Measurements from ENCODE around the gene KCTD13.

The KCTD13 gene

GRCh38 chr16:29925781-29926710, at the start of gene KCTD13:
Gene KCTD13, minus strand, starts transcription at chr16:29926226. Its CDS starts 193 bp downstream, at chr16:29926033.
- H3K36me3 ChIP-seq (ENCODE audit: insufficient read depth, low read depth, low read length) = peaks cover 16% of the 10 kb centered on the region
- peak within 1 kb of the TSS; percentile 97 for H3K9ac ChIP-seq (ENCODE audit: low read depth, low read length)
- peak within 1 kb of the TSS; percentile 87 for H3K27ac ChIP-seq (ENCODE audit: low read length)
- H3K4me3 ChIP-seq (ENCODE audit: low read length) = peak within 1 kb of the TSS; percentile 77
- no peaks in the 10 kb centered on the region for H3K27me3 ChIP-seq (ENCODE audit: insufficient read depth, low read length)
- H3K9me3 ChIP-seq (ENCODE audit: insufficient read depth, low read depth, low read length) = no peaks in the 10 kb centered on the region
- H3K4me1 ChIP-seq (ENCODE audit: insufficient read depth, low read length) = peaks cover 9% of the 10 kb centered on the region

- Histone ChIP-seq H3K27ac (ENCODE audit: low read length) (no peak overlapping the region), H3K4me3 (ENCODE audit: low read length) (peak overlapping the region; percentile 86), H3K9me3 (ENCODE audit: insufficient read depth, low read depth, low read length) (peaks cover 10% of the 10 kb centered on the region), H3K4me1 (ENCODE audit: insufficient read depth, low read length) (peaks cover 22% of the 10 kb centered on the region), H3K9ac (ENCODE audit: low read depth, low read length) (peak overlapping the region; percentile 92; the same call in 1 of the 2 replicates), H3K36me3 (ENCODE audit: insufficient read depth, low read depth, low read length) (peaks cover 38% of the 10 kb centered on the region), H3K27me3 (ENCODE audit: insufficient read depth, low read length) (peaks cover 14% of the 10 kb centered on the region)
Observed at GRCh38 chr16:29975134-29975538, 49.1 kb upstream of the KCTD13 start.

- peaks cover 22% of the 10 kb centered on the region for H3K4me1 ChIP-seq (ENCODE audit: insufficient read depth, low read length)
- H3K9me3 ChIP-seq (ENCODE audit: insufficient read depth, low read depth, low read length) = peaks cover 10% of the 10 kb centered on the region
- peaks cover 32% of the 10 kb centered on the region for H3K36me3 ChIP-seq (ENCODE audit: insufficient read depth, low read depth, low read length)
- H3K4me3 ChIP-seq (ENCODE audit: low read length) = peak overlapping the region; percentile 86
- peak overlapping the region; percentile 92 for H3K9ac ChIP-seq (ENCODE audit: low read depth, low read length)
- no peak overlapping the region for H3K27ac ChIP-seq (ENCODE audit: low read length)
- peaks cover 14% of the 10 kb centered on the region for H3K27me3 ChIP-seq (ENCODE audit: insufficient read depth, low read length)
Observed at GRCh38 chr16:29974291-29975133, 48.5 kb upstream of the KCTD13 start.

- Histone ChIP-seq H3K36me3 (ENCODE audit: insufficient read depth, low read depth, low read length) (peaks cover 27% of the 10 kb centered on the region), H3K27me3 (ENCODE audit: insufficient read depth, low read length) (peaks cover 14% of the 10 kb centered on the region), H3K4me3 (ENCODE audit: low read length) (peak within 1 kb of the TSS; percentile 86), H3K4me1 (ENCODE audit: insufficient read depth, low read length) (peaks cover 22% of the 10 kb centered on the region), H3K9me3 (ENCODE audit: insufficient read depth, low read depth, low read length) (peaks cover 10% of the 10 kb centered on the region), H3K27ac (ENCODE audit: low read length) (no peak within 1 kb of the TSS), H3K9ac (ENCODE audit: low read depth, low read length) (peak within 1 kb of the TSS; percentile 92)
Observed at GRCh38 chr16:29973384-29974246, 47.6 kb upstream of the KCTD13 start, which contains the start of gene TAOK2. Gene TAOK2, plus strand, starts transcription at chr16:29973868. Its CDS starts 3,905 bp downstream, at chr16:29977773.

- peaks cover 10% of the 10 kb centered on the region for H3K9me3 ChIP-seq (ENCODE audit: insufficient read depth, low read depth, low read length)
- H3K27me3 ChIP-seq (ENCODE audit: insufficient read depth, low read length) = peaks cover 14% of the 10 kb centered on the region
- H3K4me3 ChIP-seq (ENCODE audit: low read length) = no peak overlapping the region
- no peak overlapping the region for H3K9ac ChIP-seq (ENCODE audit: low read depth, low read length)
- H3K27ac ChIP-seq (ENCODE audit: low read length) = no peak overlapping the region
- H3K4me1 ChIP-seq (ENCODE audit: insufficient read depth, low read length) = peaks cover 22% of the 10 kb centered on the region
- H3K36me3 ChIP-seq (ENCODE audit: insufficient read depth, low read depth, low read length) = peaks cover 27% of the 10 kb centered on the region
Observed at GRCh38 chr16:29972992-29973383, 47.0 kb upstream of the KCTD13 start.

- peaks cover 14% of the 10 kb centered on the region for H3K27me3 ChIP-seq (ENCODE audit: insufficient read depth, low read length)
- H3K36me3 ChIP-seq (ENCODE audit: insufficient read depth, low read depth, low read length) = peaks cover 24% of the 10 kb centered on the region
- no peak overlapping the region for H3K9ac ChIP-seq (ENCODE audit: low read depth, low read length)
- no peak overlapping the region for H3K27ac ChIP-seq (ENCODE audit: low read length)
- H3K4me1 ChIP-seq (ENCODE audit: insufficient read depth, low read length) = peaks cover 22% of the 10 kb centered on the region
- no peak overlapping the region for H3K4me3 ChIP-seq (ENCODE audit: low read length)
- peaks cover 10% of the 10 kb centered on the region for H3K9me3 ChIP-seq (ENCODE audit: insufficient read depth, low read depth, low read length)
Observed at GRCh38 chr16:29972500-29972899, 46.5 kb upstream of the KCTD13 start.

GRCh38 chr16:29971304-29971703, 45.3 kb upstream of the KCTD13 start:
- no peak overlapping the region for H3K9ac ChIP-seq (ENCODE audit: low read depth, low read length)
- peaks cover 16% of the 10 kb centered on the region for H3K4me1 ChIP-seq (ENCODE audit: insufficient read depth, low read length)
- H3K9me3 ChIP-seq (ENCODE audit: insufficient read depth, low read depth, low read length) = peaks cover 10% of the 10 kb centered on the region
- H3K27me3 ChIP-seq (ENCODE audit: insufficient read depth, low read length) = peaks cover 14% of the 10 kb centered on the region
- no peak overlapping the region for H3K27ac ChIP-seq (ENCODE audit: low read length)
- H3K36me3 ChIP-seq (ENCODE audit: insufficient read depth, low read depth, low read length) = peaks cover 24% of the 10 kb centered on the region
- H3K4me3 ChIP-seq (ENCODE audit: low read length) = no peak overlapping the region

- Histone ChIP-seq H3K27ac (ENCODE audit: low read length) (no peak overlapping the region), H3K4me1 (ENCODE audit: insufficient read depth, low read length) (no peaks in the 10 kb centered on the region), H3K9ac (ENCODE audit: low read depth, low read length) (no peak overlapping the region), H3K9me3 (ENCODE audit: insufficient read depth, low read depth, low read length) (peaks cover 9% of the 10 kb centered on the region), H3K27me3 (ENCODE audit: insufficient read depth, low read length) (peaks cover 14% of the 10 kb centered on the region), H3K36me3 (ENCODE audit: insufficient read depth, low read depth, low read length) (peaks cover 24% of the 10 kb centered on the region), H3K4me3 (ENCODE audit: low read length) (no peak overlapping the region)
Observed at GRCh38 chr16:29968205-29968604, 42.2 kb upstream of the KCTD13 start.

- H3K36me3 ChIP-seq (ENCODE audit: insufficient read depth, low read depth, low read length) = peaks cover 3% of the 10 kb centered on the region
- H3K4me3 ChIP-seq (ENCODE audit: low read length) = peak overlapping the region; percentile 82; the same call in 1 of the 2 replicates
- no peaks in the 10 kb centered on the region for H3K9me3 ChIP-seq (ENCODE audit: insufficient read depth, low read depth, low read length)
- H3K27me3 ChIP-seq (ENCODE audit: insufficient read depth, low read length) = no peaks in the 10 kb centered on the region
- no peak overlapping the region for H3K27ac ChIP-seq (ENCODE audit: low read length)
- no peak overlapping the region for H3K9ac ChIP-seq (ENCODE audit: low read depth, low read length)
- H3K4me1 ChIP-seq (ENCODE audit: insufficient read depth, low read length) = 0 out of 2 replicates have a peak, but pooled peaks cover 3% of the 10 kb centered on the region
Observed at GRCh38 chr16:29963021-29963743, 37.2 kb upstream of the KCTD13 start.

GRCh38 chr16:29962344-29962994, 36.4 kb upstream of the KCTD13 start:
- no peaks in the 10 kb centered on the region for H3K9me3 ChIP-seq (ENCODE audit: insufficient read depth, low read depth, low read length)
- no peaks in the 10 kb centered on the region; the same call in 1 of the 2 replicates for H3K36me3 ChIP-seq (ENCODE audit: insufficient read depth, low read depth, low read length)
- H3K27ac ChIP-seq (ENCODE audit: low read length) = no peak overlapping the region
- H3K4me3 ChIP-seq (ENCODE audit: low read length) = peak overlapping the region; percentile 82
- H3K9ac ChIP-seq (ENCODE audit: low read depth, low read length) = peak overlapping the region; percentile 67; the same call in 1 of the 2 replicates
- 0 out of 2 replicates have a peak, but pooled peaks cover 3% of the 10 kb centered on the region for H3K4me1 ChIP-seq (ENCODE audit: insufficient read depth, low read length)
- no peaks in the 10 kb centered on the region for H3K27me3 ChIP-seq (ENCODE audit: insufficient read depth, low read length)
